GM21515 (cell line): Measurements from ENCODE around the gene ZNF275.
"Not testable (repeated sequence)": the region's sequence is repeated elsewhere in the genome, so short reads cannot be mapped to it uniquely, and the experiment has no call there.

ENCODE experiments used
- ATAC-seq: cut with Tn5 transposase; IDR thresholded peaks from one replicate; pipeline ENCODE4 v1.9.1; 2021; ENCODE audit not compliant: unreplicated experiment

Gene ZNF275

GRCh38 chrX:153333821-153334653 lies at the start of gene ZNF275:
Gene ZNF275 (plus strand): TSS chrX:153334153. CDS start chrX:153336680, 2,527 bp downstream.
- peak; percentile 89 for ATAC-seq

- ATAC-seq, result not testable (repeated sequence)
These were observed 48.3 kb upstream of the ZNF275 start for GRCh38 chrX:153285678-153286077.

GRCh38 chrX:153288807-153289206 lies 45.1 kb upstream of the ZNF275 start:
- not testable (repeated sequence) for ATAC-seq

- not testable (repeated sequence) for ATAC-seq
These were observed 40.4 kb upstream of the ZNF275 start for GRCh38 chrX:153293485-153294071.

- no peak for ATAC-seq
These were observed 36.6 kb upstream of the ZNF275 start for GRCh38 chrX:153297376-153297775.

GRCh38 chrX:153299855-153300254 lies 34.1 kb upstream of the ZNF275 start:
- no peak for ATAC-seq

- no peak for ATAC-seq
These were observed 32.2 kb upstream of the ZNF275 start for GRCh38 chrX:153301746-153302145.

- ATAC-seq, result no peak
These were observed 31.2 kb upstream of the ZNF275 start for GRCh38 chrX:153302796-153303195.

GRCh38 chrX:153303276-153304262 lies 30.4 kb upstream of the ZNF275 start:
- ATAC-seq, result no peak

GRCh38 chrX:153304988-153305736 lies 28.8 kb upstream of the ZNF275 start:
- no peak for ATAC-seq

- no peak for ATAC-seq
These were observed 28.0 kb upstream of the ZNF275 start for GRCh38 chrX:153305972-153306371.

- no peak for ATAC-seq
These were observed 27.3 kb upstream of the ZNF275 start for GRCh38 chrX:153306527-153307115.

GRCh38 chrX:153307276-153308178 lies 26.4 kb upstream of the ZNF275 start:
- ATAC-seq, result no peak

GRCh38 chrX:153310901-153311300 lies 23.1 kb upstream of the ZNF275 start:
- no peak for ATAC-seq

- no peak for ATAC-seq
These were observed 21.9 kb upstream of the ZNF275 start for GRCh38 chrX:153312041-153312440.

GRCh38 chrX:153312842-153313241 lies 21.1 kb upstream of the ZNF275 start:
- no peak for ATAC-seq

GRCh38 chrX:153317306-153317705 lies 16.6 kb upstream of the ZNF275 start:
- ATAC-seq, result no peak

GRCh38 chrX:153317996-153318722 lies 15.8 kb upstream of the ZNF275 start:
- no peak for ATAC-seq
